Fibroblast of skin of left quadriceps (primary cell): ENCODE measurements around the gene TBC1D21.

Experiments
- DNase-seq, 2 experiments: peaks; one replicate each; pipeline ENCODE4 v3.0.0-alpha.2; 2013; ENCODE audit warnings: low read depth in 2 of 2

Gene TBC1D21, protein sequence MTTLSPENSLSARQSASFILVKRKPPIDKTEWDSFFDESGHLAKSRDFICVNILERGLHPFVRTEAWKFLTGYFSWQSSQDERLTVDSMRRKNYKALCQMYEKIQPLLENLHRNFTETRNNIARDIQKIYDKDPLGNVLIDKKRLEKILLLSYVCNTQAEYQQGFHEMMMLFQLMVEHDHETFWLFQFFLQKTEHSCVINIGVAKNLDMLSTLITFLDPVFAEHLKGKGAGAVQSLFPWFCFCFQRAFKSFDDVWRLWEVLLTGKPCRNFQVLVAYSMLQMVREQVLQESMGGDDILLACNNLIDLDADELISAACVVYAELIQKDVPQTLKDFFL

DNA sequence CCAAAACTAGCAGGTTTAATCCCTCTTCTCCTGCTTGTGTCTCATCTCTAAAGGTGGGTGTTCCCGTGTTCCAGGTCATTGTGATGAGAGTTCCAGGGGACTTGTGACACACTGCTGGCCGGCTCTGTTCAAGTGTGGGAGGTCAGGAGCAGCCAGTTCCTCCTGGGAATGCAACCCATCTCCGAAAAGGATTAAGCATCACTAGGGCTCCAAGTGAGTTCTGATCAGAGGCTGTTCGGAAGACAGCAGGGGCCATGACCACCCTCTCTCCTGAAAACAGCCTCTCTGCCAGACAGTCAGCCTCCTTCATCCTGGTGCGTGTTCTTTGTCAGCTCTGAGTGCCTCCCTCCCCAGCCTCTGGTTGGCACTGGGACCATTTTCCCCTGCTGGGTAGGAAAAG, at the start of gene TBC1D21:
Gene TBC1D21, plus strand, starts transcription at position 109 of the 400 bp plus-strand sequence. Its CDS starts 146 bp downstream, at position 255.
- DNase-seq = no peak

DNA sequence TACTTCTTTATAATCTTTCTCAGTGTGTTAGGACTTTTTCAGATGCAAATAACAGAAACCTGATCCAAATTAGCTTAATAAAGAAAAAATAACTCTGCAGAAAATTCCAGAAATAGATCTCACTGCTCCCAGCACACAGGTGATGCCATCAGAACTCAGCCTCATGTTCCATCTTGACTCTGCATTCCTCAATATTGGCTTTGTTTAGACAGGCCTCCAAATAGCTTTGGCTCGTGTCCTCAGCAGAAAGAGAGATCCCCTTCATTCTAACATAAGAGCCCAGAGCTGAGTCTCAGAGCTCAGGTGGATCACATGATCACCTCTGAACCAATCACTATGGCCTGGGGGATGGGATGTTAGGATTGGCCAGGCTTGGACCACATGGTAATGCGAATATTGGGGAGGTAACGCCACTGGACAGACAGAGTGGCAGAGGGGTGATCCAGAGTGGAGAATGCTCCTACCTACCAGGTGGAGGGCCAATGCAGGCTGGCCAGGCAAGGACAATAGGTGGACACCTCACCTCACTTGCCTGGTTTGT, 46.6 kb upstream of the TBC1D21 start:
- no peak for DNase-seq

DNA sequence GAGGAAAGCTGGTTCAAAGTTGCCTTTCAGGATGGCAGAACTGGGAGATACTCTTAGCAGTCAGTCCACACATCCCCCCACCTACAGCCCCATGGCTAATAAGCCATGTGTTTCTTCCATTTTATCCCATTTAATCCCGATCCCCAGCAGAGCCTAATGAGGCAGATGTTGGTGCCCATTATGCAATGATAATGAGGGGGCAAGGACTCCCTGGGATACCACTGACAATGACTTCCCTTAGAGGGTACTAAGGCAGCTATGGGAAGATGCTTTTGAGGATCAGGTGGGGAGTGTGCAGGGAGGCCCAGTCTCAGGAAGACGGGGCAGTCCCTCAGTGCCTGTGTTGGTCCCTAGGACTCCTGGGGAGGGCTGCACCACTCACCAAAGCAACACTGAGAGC, 43.8 kb upstream of the TBC1D21 start:
- DNase-seq = no peak

DNA sequence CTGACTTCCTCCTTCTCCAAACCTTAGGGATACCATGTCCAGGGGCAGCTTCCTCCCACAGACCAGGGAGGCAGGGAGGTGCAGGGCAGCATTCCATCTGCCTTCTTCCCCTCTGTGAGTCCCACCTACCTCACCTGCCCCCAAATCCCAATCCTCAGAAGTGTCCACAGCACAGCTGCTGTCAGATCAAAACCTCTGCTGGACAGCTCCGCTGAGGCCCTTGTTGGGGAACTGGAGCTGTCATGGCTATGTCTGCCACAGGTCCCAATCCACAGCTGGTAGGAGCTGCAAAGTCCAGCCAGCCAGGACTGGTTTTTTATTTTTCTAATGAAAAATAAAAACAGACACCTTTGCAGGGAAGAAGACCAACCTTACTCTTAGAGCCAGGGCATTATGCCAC, 40.7 kb upstream of the TBC1D21 start:
- DNase-seq = no peak

DNA sequence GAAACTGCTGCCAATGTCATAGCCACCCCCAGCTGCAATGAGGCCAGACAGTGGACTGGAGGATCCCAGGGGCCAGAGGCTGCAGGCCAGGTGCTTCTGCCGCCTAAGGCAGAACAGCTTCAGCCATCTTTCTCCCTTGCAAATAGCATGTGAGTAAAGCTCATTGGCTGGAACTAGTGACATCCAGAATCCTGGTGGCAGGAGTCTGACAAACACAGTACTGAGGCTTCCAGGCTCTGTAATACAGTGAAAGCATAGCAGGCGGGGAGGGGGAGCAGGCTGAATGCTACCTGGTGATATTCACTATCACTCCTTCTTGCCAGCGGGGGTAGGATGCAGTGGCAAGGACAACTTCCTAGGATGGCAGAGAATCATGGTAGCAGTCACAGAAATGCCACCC, 36.5 kb upstream of the TBC1D21 start:
- DNase-seq = no peak

DNA sequence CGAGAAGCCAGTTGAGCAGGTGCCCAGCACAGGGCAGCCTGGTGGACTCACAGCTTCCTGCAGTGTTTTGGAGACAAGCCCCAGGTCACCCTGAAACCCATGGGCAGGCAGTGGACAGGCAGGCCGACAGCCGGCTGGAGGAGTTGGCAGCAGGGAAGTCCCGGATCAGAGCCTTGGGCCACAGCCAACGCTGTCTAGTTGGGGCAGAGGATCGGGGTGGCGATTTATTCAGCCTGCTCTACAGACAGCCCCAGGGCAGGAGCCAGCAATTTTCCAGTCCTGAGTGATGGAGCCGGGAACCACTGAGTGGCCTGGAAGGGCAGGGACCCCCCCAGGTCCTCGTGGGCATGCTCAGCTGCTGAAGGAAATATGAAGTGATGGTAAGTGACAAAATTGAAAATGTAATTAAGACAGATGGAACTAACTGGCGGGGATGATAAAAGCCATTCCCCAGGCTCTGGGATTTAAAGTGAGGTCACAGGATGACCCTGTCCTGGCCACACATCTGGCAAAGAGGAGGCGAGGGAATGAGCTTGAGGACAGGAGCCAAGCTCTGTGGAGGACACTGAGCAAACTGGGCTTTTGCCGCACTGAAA, 34.4 kb upstream of the TBC1D21 start:
- no peak for DNase-seq

DNA sequence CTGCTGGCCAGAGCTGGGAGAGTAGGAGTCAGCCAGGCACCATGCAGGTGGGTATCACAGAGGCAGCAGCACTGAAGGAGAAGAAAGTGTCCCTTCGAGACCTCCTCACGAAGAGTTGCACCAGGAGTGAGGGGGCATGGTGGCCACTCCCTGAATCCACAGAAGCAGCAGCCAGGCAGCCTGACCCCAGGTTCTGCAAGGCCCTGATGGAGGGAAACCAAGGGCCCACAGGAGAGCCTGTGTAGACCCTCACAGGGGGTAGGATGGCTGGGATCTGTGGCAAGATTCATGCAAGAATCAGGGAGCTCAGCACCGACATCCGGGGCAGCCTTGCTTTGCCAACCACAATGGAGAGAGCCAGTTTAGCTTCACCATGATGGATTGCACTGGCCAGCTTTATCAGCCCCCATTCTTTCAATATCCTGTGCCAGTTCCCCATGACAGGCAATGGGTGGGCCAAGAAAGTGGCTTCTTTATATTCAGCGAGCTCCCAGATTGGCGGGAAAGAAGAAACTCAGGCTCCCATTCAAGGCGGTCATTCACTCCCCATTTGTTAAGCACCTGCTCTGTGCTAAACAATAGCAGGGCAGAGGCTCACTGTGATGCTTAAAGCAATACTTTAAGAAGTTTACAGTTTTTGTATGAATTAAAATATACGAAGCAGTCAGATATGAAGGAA, 33.5 kb upstream of the TBC1D21 start:
- DNase-seq = no peak

DNA sequence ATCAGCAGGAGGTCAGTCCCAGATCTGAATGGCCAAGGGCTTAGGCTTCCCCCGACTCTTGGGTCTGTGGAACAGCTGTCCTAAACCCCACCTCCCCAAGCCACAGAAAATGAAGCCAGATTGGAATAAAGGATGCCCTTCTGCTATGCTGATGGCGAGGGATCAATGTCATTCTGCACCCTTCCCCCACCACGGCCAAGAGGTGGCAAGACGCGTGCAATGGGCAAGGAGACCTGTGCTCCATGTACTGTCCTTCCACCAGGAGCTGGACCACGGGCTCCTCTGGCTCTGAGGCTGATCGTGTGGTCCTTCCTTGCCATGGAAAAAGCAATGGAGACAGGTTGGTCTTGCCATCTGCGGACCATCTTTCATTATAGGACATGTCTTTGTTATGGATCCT, 32.6 kb upstream of the TBC1D21 start:
- no peak for DNase-seq

DNA sequence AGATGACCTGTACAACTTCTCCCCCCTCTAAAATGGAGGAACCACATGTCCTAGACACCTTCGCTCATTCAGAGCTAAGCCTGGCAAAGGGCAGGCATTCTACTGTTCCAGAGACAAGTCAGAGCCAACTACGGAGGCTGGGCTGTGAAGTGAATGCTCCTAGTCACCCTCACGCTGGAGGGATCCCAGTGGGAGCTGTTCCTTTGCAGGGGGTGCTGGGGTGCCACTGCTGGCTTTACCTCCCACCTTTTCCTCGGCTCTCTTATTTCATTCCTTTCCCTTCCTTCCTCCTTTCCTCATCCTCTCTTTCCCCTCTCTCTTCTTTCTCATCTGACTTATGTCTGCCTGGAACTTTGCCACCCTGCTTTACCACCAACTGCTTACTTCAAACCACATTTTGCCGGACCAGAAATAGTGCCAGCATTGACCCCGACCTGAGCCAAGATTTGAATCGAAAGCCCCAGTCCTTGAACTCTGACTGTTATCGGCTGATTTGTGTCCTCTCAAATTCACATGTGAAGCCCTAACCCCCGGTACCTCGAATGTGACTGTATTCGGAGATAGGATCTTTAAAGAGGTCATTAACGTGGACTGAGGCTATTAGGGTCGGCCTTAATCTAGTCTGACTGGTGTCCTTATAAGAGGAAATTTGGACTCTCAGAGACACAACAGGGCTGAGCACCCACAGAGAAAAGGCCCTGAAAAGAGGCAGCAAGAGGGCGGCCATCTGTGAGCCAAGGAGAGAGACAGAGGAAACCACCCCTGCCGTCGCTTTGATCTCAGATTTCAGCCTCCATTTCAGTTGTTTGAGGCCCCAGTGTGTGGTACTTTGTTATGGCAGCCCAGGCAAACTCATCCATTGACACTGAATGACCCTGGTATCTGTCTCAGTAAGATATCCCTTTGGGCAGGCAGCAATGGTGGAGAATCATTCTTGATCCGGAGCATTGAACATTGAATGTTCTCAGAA, 31.3 kb upstream of the TBC1D21 start:
- DNase-seq = no peak

DNA sequence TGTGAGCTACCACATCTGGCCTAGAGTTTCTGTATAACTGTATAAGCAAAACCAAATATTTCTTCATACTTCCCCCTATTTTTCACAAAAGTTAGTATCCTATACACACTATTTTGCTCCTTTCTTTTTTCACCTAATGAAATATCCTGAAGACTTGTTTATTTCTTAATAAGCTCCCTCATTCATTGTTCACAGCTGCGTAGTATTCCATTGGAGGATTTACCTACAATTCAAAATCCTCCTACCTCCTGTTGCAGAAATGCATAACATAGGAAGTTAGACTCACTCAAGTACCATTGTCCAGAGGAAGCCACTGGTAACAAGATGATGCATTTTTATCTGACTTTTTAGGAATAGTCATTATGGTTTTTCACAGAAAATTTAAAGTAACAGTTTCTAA, 29.6 kb upstream of the TBC1D21 start:
- DNase-seq = no peak

DNA sequence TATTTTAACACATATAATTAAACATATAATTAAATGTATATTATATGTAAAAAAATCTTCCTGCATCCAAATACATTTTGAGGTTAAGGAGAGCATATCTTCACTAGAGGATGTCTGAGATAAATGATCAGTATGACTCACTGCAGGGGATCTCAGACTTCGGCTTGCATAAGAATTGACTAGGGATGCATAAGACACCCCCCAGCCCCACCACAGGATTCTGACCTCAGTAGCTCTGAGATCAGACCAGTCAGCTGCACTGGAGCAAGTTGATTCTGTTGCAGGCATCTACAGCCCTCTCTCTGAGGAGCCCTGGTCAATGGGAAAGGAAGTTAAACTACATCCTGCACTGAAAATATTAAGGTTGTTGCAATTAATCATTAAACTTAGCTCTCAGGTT, 29.0 kb upstream of the TBC1D21 start:
- peak; percentile 14 to 20 for DNase-seq

DNA sequence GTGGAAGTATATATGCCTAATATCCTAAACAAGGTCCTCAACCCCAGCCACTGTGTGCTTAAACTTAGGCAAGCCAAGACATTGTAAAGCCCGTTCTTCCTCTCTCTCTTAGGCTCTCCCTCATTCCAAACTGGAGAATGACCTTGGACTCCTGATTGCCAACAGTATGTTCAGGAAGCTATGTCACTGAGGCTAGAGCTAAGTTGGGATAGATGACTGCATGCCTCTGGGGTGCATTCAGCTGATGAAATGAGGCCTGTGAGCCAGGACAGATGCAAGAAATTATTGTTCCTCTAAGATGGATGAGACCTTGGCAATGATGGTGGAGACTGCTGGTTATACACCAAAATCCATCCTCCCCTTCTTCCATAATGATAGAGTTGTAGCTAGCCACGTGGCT, 27.9 kb upstream of the TBC1D21 start:
- no peak for DNase-seq

DNA sequence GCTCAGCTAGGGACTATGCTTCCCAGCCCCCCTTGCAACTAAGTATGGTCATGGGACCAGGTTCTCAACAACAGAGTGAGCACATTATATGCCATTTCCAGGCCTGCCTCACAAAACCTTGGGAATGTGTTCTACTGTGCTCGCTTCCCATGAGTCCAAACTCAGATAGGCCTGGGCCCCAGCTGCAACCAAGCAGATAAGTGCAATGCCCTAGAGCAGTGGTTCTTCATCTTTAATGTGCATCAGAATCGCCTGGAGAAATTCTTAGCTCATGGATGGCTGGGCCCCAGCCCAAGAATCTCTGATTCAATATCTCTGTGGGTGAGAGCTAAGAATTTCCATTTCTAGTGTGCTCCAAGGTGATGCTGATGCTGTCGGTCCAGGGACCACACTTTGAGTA, 27.5 kb upstream of the TBC1D21 start:
- no peak for DNase-seq

DNA sequence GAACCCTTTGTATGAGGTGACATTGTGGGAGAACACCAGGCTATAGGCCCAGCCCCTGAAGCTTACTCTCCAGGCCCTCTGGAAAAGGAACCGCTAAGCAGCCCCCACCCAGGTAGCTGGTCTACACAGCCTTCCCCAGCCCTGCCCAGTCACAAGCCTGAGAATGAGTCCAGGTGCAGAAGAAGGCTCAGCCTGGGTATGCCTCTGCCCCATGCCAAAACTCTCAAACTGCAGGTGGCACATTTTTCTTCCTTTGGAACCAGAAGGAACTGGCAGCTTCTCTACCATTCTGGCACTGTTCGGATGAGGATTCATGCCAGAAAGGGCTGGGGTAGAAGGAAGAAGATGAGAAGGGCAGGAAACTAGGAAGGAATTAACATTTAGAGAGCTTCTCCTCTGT, 23.7 kb upstream of the TBC1D21 start:
- no peak for DNase-seq

DNA sequence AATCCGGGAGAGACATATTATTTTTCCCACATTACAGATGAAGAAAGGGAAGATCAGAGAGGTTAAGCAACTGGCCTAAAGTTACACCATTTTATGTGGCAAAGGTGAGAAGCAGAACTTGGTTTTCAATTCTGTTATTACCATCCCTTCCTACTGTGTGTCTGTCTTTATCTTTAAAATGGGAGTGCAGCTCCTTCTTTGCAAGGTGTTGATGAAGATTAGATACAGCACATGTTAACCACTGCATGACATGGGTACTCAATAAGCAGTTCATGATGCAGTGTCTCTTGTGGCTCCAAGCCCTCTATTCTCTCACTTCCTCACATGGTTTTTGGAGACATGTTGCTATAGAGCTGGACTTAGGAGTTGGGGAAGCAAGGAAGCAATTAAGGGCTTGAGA, 23.1 kb upstream of the TBC1D21 start:
- no peak for DNase-seq

DNA sequence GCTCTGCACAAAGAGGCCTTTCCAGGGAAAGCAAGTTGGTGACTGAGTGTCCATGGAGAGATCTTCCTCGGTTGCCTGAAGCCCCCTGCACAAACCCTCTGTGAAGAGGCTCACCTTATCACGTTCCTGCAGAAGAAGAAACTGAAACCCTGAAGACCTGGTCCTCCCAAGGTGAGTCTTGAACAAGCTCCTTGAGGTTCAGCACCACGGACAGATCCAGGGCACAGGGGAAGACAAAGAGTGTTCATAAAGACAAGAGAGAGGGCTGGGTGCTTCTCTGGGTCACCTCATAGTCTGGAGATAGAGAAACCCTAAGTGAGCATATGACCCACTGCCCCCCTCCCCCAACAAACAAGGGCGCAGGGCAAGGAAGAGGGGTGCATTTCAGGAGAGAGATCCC, 21.7 kb upstream of the TBC1D21 start:
- peak; percentile 35 to 38 for DNase-seq

DNA sequence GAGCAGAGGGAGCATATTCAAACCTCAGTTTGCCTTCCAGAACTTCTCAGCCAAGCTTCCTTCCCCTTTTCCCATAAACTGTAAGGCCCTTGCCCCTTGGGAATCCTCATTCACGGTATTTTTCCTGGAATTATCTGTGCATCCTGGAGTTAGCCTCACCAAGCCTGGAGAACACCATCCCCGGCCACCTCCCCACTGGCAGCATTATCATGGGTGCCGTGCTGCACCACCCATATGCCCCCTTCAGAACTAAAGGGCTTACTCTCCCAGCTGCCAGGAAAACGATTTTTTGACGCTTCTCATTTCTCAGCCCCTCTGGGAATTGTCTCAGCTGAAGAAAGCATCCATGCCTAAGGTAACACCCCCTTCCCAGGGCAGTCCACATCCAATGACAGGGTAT, 20.9 kb upstream of the TBC1D21 start:
- DNase-seq = no peak

DNA sequence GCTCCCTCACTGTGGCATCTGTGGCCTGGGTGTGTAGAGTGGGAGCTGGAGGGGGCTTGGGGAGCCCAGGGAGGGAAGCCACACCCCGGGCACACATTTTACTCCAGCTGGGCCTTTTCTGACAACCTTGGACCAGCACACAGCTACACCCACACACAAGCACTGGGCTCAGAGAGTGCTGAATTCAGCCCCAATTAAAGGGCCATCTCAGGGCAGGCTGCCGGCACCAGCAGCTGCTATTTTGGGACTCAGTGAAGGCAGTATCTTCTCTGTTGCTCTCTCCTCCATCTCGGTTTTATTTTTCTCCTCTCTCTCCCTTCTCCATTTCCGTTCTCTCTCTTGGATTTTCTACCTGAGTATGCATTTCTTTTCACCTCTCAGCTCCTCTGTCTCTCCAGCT, 19.1 kb upstream of the TBC1D21 start:
- DNase-seq = no peak

DNA sequence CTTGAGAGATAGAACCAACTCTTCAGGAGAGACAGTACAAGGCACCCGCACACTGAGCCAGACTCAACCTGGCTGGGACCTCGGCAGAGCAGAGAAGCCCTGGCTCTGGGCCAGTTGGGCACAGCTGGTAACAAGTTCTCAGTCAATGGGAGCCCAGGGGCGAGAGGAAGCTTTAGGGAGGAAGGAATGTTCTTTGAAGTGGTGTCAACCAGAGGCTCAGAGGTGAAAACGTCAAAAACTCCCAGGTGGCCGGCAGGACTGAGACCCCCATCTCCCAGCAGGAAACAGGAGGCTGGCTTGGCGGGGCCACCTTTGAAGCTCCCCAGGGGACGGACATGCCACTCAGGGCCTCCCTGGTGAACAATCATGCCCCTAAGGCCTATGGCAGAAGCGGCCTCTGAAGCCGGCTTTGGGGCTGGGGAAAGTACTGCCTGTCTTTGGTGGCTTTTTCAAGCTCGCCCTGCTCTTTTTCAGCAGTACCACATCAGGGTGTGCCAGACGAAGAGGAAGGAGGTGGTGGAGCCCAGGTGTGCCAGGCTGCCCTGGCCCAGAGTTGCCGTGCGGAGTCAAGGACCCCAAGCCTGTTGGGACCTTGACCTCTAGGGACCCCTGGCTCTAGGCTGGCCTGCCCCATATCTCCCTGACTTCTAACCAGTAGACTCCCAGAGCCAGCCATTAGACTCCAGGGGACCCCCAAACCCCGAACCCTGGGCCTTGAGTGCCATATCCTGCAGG, 16.7 kb upstream of the TBC1D21 start:
- no peak for DNase-seq

DNA sequence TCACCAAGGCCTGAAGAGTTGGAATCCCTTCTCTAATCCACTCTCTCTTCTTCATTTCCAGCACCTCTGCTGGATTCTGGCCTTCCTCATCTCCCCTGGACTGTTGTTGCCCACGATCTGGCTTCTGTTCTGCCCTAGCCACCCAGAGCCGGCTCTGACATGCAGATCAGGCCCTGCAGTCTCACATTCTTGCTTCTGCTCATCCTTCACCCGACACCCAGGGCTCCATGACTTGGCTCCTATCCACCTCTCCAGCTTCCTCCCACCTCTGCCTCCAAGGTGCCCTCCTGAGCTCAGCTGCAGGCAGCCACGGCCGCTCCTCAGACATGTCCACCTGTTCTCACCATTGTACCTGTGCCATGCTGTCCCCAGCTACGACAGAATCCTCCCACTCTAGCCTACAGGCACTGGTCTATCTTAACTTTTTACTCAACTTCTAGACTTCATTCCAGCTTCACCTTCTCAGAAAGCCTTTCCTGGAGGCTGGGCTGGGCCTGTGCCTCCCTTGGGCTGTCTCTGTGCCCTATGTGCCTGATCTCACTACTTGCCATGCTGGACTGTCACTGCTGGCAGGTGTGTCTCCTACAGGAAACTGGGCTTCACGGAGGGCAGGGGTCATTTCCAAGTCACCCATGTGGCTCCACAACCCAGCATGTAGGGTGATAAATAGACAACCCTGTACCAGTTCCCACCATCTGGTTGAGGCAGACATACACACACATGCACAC, 16.0 kb upstream of the TBC1D21 start:
- DNase-seq = no peak
